ENCODE measurements around the gene SEMA3D. TPM values are rescaled to one million over a fixed set of nuclear protein-coding genes. Genes with fewer than 3 reads are reported as not detected.

Gene SEMA3D
- total and polyA plus RNA-seq, 2 experiments from 2014 or later, result 1.5 to 7.2 TPM

GRCh38 chr7:85115006-85115405, 71.8 kb downstream of the SEMA3D start:
- Mint-ChIP-seq H3K36me3 (ENCODE audit: low read depth) (no peaks in the 10 kb centered on the region; the same call in 2 of the 3 replicates), H3K27me3 (ENCODE audit: insufficient read depth, low read depth, poor library complexity) (no peaks in the 10 kb centered on the region), H3K27ac (no peak overlapping the region), H3K9me3 (no peaks in the 10 kb centered on the region), H3K4me1 (no peaks in the 10 kb centered on the region), H3K4me3 (no peak overlapping the region)
- Histone ChIP-seq H3K4me3 (no peak overlapping the region), H3K4me1 (ENCODE audit: insufficient read depth) (no peaks in the 10 kb centered on the region), H4K20me1 (replicated peaks; ENCODE audit: insufficient read depth) (no peaks in the 10 kb centered on the region), H2AFZ (no peak overlapping the region), H3K79me2 (replicated peaks; ENCODE audit: insufficient read depth) (no peaks in the 10 kb centered on the region), H3K36me3 (ENCODE audit: insufficient read depth) (no peaks in the 10 kb centered on the region), H3F3A (replicated peaks; ENCODE audit: low read depth) (no peaks in the 10 kb centered on the region), H3K9me2 (ENCODE audit: insufficient read depth) (no peaks in the 10 kb centered on the region), H3K27me3 (ENCODE audit: insufficient read depth) (no peaks in the 10 kb centered on the region), H3K4me2 (no peak overlapping the region), H3K27ac (ENCODE audit: low read depth) (no peak overlapping the region)
- ATAC-seq (no peak), DNase-seq (ENCODE audit: low spot score) (no peak)
- TF ChIP-seq NANOG (IDR thresholded peaks at IDR 0.05; ENCODE audit: borderline replicate concordance) (no peak), REST (IDR thresholded peaks at IDR 0.05; ENCODE audit: unreplicated experiment) (no peak), JUNB (IDR thresholded peaks at IDR 0.05; ENCODE audit: unreplicated experiment) (no peak), CREB1 (CRISPR knock-in tag; IDR thresholded peaks at IDR 0.05; ENCODE audit: low read depth) (no peak), POLR2AphosphoS5 (IDR thresholded peaks at IDR 0.05; ENCODE audit: low read depth) (no peak), ETS1 (IDR thresholded peaks at IDR 0.05) (no peak), ZNF114 (CRISPR knock-in tag; IDR thresholded peaks at IDR 0.05) (no peak), EZH2 (IDR thresholded peaks at IDR 0.05; ENCODE audit: low read depth, unreplicated experiment) (no peak), ZNF331 (CRISPR knock-in tag; IDR thresholded peaks at IDR 0.05; ENCODE audit: low read depth) (no peak), ZNF462 (CRISPR knock-in tag; IDR thresholded peaks at IDR 0.05) (no peak), EZH2phosphoT487 (IDR thresholded peaks at IDR 0.05; ENCODE audit: unreplicated experiment) (no peak), STAT1 (IDR thresholded peaks at IDR 0.05; ENCODE audit: unreplicated experiment) (no peak), CTCF (conservative IDR thresholded peaks at IDR 0.05; ENCODE audit: low read depth in 2 of 2) (no peak)

Data from GM23338 (cell line).